D341Med (cell line): ENCODE measurements around the gene LRRC53.

ENCODE experiments used
- DNase-seq: peaks from one replicate; pipeline ENCODE4 v3.0.0; 2012; ENCODE audit warnings: low spot score

Gene LRRC53

DNA sequence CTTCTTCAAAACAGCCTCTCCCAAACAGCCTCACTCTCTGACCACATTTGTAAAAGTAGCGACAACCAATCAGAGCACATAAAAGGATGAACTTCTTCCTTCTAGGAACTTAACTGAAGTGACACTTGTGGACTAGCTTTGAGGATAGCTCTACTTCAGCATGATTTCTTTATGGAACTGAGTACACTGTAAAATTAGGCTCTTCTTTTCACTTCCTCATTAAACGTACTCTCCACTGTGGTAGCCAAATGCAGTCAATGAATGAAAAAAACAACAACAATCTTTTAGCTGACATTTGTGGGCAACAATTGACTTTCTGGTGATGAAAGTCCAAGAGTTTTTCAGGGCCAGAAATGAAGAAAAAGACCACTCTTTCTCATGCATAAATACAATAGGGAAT, 9.6 kb downstream of the LRRC53 start:
- no peak for DNase-seq

DNA sequence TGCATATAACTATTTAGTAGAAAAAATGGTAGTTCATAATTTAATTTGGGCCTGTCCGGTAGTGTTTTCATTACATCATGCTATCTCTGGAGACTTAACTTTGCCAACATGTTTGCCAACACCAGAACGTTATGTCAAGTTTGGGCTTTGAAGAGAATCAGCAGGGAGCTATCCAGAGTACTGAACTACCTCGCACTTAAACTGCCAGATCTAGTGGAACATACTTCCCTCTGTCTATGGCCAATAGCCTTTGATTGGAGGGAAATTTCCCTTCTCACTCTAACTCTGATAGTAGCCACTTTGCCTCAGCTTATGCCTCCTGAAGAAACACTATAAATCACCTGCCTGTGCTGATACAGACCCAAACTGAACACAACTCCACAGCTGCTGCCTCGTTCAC, 10.0 kb downstream of the LRRC53 start:
- DNase-seq: no peak

DNA sequence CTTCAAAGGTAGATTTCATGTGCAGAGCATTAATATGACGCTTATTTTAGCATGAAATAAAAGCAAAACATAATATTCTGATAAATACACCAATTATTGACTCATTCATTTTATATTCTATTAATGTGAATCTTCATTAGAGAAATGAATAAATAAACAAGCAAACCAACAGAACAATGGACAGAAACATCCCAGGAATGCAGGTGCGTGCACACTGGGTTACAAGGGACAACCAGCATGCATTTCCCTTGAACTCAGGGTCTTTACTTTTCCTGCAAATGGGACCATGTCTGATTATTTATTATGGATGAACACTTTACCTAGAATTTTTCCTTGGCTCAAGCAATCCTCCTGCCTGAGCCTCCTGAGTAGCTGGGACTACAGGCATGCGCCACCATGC, 13.5 kb downstream of the LRRC53 start:
- DNase-seq: no peak

DNA sequence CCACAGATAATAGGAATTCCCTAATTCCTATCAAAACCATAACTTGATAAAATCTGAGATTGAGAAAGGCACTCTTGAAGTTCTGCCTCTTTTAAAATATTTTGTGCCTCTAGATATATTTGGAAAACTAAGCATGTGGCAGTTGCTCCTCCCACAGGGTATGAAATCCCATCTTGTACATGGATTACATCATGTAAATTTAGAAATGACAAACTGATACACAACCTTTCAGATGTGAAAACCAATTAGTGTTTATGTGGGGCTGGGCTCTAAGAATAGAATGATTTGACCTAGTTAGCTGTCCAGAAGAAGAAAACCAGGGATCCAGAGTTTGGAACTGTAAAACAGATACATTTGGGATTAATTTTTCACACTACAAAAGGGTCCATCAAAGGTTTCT, 15.7 kb downstream of the LRRC53 start:
- no peak for DNase-seq

DNA sequence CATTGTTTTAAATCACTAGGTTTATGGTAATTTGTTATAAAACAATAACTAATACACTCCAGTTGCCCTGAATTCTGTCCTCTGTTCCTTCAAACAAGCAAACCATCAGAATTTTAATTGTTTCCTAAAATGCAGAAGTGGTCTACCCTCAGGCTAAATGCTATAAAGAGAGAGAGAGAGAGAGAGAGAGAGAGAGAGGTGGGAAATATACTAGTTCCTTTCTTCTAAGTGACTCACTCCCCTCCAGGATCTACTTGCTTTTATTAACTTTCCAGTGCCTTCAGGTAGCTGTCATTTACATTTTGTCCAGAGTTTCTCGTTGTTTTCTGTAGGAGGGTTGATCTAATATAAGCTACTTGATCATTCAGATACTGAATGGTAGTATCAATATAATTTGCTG, 26.4 kb downstream of the LRRC53 start:
- no peak for DNase-seq

DNA sequence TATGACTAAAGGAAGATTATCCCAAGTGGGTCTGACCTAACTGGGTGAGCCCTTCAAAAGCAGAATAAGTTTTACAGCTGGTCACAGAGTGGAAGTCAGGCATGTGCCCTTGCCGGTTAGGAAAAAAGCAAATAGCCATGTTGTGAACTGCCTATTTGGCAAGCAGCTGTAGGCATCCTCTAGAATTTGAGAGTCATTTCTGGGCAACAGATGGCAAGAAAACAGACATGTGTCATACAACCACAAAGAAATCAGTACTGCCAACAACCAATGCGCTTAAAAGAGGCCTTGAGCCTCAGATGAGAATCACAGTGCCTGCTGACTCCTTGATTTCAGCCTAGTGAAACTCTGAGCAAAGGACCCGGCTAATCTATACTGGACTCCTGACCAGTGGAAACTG, 26.8 kb downstream of the LRRC53 start:
- DNase-seq: no peak

DNA sequence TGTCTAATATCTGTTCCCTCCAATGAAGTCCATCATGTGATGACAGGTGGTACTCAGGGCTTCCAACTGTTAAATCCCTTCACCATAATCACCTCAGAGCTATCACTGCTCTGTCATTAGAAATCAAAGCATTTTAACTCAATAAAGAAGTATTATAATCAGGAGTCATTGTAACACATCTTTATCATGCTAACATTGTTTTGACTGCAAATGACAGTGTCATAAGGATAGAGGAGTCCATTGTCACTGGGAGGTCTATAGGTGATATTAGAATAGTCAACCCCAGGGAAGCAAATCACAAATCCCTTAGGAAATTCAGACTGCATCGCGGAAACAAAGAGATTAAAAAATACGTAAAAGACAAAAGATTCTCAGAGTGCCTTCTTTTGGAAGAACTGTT, 30.8 kb downstream of the LRRC53 start:
- no peak for DNase-seq

DNA sequence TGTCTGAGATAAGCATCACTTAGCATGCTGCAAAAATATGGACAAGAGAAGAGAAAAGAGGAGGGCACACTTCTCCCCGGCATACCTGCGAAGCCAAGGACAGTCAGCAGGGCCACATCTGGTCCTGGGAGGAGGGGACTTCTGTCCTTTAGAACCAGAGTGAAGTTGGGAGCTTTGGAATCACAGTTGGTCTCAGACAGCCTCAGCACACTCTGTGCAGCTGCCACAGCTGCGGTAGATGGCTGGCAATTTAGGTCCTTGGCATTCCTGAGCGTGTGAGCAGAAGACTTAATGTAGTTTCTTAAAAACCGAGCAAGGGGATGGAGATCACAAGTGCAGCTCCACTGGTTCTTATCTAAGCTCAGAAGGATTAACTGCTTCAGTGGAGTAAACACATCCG, 32.3 kb downstream of the LRRC53 start:
- no peak for DNase-seq

DNA sequence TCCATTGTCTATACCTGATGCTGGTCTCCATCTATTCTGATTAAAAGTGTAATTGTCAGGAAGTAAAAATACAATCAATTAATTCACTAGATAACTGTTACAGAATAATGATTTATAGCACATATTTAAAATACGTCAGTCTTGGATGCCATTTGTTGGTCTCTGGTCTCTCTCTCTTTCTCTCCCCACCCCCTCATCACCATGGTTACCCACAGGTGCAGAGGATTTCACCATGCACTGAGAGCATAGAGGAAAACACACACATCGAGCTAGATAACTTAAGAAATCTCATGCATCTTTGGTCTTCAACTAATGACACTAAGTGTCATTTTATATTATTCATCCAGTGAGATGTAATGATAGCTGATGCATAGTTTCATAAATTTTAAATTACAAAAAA, 33.4 kb downstream of the LRRC53 start:
- no peak for DNase-seq

DNA sequence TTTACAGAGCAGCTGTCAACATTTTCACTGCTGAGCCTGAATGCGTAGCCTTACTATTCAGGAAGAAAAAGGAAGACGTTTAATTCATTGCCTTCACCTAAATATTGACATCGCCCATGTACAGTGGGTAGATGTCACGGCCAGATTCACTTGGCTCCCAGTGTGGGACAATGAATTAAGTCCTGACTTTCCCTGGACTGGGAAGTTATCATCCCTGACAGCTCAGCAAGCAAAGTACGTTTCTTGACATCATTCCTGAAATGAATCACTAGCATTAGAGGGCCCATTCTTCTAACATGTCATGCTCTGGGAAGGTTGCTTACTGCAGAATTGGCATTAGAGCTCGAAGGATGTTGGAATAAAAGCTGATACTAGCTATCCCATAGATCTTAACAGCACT, 37.8 kb downstream of the LRRC53 start:
- DNase-seq: no peak

DNA sequence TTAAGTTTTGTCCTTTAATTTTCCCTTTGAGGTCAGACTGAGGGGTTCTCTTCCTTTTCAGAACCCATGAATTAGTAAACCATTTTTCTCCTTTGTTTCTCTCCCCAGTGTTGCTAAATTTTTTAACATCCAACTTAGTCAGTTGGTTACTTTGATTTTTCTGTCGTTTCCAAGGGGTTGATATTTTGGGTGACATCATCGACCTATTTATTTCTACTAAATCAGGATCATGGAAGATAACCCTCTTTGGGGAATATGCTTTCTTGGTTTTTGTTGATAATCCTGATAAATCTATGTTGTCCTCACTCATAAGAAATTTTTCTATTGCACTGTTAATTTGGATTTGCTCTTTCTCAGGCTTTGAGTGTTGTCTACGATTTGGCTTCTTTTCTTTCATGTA, 40.9 kb downstream of the LRRC53 start:
- DNase-seq: no peak

DNA sequence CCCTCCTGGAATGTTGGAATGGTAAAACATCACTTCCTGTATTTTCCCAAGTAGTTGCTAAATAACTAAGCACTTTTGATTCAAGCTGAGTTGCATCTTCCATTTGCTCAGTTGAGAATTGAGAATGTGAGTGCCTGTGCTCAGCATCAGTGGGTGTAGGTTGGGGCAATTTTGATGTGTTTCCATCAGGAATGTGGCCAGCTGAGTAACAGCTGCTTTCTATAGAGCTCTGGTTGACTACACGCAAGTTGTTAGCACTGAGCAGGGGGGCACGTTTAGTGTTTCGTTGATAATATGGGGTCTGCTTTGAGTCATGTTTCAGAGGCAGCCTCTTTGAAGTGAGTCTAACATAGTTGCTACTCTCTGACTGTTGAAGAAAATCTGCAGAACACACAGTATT, 41.5 kb downstream of the LRRC53 start:
- DNase-seq: no peak

DNA sequence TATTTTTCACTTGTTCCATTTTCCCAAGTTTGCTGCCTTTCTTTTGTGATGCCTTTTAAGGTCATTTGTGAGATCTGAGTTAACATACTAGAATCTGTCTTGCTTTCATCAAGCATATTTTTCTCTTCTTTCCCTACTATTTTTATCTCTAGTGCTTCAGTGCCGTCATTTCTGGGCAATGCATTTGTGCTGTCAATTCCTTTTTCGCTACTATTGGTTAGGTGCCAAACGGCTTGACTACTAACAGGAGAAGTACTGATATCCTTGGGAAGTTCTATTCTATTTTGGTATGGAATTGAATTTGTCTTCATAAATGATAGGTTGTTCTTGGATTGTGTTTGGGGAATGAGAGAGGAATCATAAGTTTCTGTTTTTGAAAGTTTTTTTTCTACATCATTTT, 42.2 kb downstream of the LRRC53 start:
- no peak for DNase-seq

DNA sequence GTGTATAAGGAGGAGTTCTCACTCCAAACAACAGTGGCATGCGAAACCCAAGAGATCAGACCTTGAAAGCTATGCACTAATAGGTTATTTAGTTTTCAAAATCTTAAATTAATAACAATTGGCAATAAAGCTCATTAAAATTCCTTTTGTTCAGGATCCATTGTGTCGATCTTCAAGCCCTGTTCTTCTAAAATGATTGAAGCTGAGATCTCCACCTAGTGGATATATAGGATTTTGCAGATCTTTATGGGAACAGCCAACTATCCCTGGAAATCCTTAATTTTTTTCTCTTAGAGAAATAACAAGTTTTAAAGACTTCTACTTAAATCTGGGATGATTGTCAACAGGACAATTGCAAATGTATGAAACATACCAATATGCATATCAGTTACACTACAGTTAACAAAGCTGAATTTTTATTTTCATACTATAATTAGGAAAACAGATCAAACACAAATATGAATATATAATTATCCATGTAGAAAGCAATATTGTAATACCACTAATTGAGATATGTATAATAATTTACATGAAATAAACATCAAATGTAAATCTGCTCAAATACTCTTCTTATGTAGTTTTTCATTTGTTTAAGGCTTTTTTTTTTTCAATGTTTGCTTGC, 43.3 kb downstream of the LRRC53 start:
- DNase-seq: peak; percentile 45

DNA sequence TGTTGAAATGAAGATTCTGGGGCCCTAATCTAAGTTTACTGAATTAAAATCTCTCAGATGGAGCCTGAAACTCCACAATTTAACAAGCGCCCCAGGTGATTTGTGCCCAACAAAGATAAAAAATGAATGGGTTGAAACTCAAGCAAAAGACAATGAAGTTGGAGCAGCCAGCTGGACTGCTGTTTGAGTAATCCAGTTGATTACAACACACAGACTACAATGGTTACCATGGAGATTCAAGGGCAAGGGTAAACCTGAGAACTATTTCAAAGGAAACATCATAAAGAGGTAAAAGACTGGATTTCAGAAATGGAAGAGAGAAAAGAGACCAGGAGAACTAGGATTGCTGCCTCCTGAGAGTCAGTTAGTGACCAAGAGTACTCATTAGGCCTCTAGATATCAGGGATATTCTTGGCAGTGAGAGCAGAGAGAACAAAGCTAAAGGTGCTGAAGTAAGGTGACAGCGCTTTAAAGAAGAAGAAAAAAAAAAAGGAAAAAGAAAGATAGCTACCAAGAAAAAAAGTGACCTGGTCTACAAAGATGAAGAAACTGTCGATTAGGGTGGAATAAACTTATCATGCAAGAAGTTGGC, 44.5 kb downstream of the LRRC53 start:
- no peak for DNase-seq

DNA sequence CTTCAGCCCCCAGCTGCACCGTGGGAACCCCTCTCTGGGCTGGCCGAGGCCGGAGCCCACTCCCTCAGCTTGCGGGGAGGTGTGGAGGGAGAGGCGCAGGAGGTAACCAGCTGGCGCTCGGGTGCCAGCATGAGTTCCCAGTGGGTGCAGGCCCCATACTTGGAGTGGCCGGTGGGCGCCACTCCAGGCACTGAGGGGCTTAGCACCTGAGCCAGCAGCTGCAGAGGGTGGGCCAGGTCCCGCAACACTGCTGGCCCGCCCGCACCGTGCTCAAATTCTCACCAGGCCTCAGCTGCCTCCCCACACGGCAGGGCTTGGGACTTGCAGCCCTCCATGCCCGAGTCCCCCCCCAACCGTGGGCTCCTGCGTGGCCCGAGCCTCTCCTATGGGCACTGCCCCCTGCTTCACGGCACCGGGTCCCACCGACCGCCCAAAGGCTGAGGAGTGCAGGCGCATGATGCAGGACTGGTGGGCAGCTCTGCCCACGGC, 47.2 kb downstream of the LRRC53 start:
- DNase-seq: no peak

DNA sequence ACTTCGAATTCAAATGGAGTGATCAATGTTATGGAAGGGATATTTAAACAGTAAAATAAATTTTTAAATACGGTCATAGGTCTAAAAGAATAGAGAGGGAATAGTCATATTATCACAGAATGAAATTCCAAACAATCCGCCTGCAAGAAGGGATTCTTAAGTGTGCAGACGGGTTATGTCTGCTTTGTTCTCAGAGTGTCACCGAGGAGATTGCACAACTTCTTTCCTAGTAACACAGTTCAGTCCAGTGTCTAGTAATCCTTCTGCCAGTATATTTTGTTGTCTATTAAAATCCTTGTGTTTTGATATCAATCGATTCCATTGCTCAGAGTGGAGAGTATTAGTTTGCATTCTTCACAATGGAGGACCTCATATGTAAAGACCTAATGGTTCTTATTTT, 48.4 kb downstream of the LRRC53 start:
- no peak for DNase-seq

DNA sequence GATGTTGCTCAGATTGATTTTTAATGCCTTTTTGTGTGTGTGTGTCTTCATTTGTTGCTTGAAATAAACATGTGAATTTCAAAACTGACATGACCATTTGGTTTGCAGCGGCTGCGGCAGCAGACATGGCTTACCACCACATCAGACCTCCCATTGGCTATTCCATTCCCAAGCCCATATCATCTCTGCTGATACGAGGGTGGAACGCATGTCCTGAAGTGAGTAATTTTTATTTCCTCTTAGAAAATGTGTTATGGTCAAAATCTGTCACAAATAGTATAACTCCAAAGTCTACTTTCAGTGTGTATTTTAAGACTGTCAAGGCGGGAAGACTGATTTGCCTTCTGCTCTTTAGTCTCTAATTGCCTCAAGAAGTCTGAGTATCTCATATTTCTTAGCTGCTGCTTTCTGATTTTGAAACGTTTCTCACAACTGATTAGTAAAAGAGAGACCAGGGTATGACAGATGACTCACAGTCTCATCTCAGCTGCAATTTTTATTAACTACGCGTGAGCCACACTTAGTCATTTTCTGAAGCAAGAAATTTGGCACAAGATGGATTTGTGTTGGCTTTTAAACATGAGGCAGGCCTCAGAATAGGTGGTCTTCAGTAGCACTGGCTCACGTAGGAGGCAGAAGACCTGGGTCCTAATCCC, 49.0 kb downstream of the LRRC53 start:
- no peak for DNase-seq

DNA sequence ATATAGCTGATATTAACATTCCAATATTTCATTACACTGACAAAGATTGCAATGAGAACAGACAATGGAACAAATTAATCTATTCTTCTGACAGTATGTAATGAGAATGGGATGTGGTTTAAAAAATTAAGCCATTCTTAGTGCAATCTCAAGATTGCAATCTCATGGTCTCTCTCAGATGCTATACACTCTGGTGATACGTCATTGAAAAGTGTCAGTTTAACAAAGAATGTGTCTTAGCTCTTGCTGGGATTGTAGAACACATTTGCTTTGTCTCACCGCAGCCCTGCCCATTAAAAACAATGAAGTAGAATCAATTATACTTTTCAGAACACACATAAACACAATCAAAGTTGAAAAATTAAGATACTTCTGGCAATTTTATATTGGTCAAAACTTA, 55.2 kb downstream of the LRRC53 start:
- DNase-seq: no peak

DNA sequence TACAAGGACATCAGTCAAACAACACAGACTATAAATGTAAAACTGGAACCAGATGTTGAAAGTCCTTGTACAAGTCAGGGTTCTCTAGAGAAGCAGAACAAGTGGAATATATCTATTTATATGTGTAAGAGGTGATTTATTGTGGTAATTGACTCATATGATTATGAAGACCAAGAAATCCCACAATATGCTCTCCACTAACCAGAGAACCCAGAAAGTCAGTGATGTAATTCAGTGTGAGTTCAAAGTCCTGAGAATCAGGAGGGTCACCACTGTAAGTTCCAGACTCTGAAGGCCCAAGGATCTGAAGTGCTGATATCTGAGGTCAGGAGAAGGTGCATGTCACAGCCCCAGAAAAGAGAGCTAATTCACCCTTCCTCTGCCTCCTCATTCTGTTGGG, 57.0 kb downstream of the LRRC53 start:
- DNase-seq: no peak

DNA sequence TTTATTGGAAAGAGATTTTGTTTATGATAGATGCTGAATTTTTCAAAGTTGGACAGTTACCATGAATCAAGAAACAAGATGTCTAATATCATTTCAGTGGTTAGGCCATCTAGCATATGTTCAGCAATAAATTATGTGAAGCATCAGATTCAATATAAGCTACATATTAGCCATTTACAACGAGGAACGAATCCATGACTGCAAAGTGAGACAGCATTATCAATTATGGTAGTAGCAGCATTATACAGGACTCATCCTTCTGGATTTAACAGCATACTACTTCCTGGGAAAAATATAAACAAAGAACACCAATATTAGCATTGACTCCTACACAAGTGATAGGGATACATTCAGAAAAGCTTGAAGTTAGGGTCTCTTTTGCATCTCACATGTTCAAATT, 59.1 kb downstream of the LRRC53 start:
- DNase-seq: no peak

DNA sequence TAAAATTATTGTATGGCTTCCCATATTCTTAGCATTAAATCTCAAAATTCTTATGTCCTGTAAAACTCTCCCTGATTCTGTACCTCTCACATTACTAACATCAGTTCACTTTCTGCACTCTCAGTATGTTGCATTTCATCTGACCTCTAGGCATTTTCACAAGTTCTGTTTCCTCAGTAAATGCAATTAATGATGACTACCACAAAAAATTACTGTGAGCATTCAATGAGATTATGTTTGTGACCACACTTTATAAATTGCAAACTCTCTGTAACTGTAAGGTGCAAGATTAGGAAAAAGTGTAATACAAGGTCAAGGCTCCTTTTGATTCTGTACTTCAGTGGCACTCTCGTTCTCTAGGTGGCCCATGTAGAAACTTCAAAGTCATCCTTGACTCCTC, 60.4 kb downstream of the LRRC53 start:
- DNase-seq: no peak

DNA sequence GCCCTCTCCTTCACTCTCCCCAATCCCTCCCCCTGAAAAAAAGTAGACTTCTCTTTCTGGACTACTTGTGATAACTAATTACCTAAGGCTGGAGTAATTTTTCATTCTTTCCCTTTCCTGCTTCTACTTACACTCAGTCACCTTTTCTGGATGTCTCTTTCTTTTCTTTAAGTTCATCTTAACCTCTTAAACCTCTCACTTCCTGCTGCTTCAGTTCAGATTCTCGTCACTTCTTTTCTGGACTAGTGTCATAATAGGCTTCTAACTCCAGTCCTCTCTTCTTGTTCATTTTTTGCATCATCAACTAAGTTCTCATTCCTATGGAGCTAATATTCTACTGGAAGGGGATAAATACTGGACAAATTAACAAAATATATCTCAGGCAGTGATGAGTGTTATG, 75.4 kb downstream of the LRRC53 start:
- DNase-seq: no peak

DNA sequence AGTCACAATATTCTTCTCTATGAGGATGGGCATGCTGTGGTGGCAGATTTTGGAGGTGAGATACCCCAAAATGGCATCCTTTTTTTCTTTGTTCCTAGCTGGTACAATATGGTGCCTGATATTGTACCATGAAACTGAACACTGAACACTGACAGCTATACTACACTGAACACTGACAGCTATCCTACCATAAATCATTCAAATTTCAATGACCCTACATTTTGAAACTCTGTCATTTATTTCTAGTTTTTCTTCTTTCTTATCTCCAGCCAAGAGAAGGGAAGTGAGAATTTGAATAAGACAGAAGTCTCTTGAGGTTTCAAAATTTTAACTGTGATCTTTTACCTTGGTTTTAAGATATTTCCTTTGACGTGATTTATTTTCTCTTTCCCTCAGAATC, 76.3 kb downstream of the LRRC53 start:
- no peak for DNase-seq
